Panc1 (cell line): ENCODE measurements around the gene SRPRA. TPM values are rescaled to one million over a fixed set of nuclear protein-coding genes. Genes with fewer than 3 reads are reported as not detected.

Experiments
- ATAC-seq: fragments of 200-7000 bp; cut with Tn5 transposase; 2 replicates; pipeline ENCODE4 v1.9.1; 2020; ENCODE audit warnings: mild to moderate bottlenecking, moderate library complexity
- BruUV-seq: library from RNA; stranded (reverse); fragments of 400-500 nt; replicated peaks from 2 replicates; lab custom pipeline; 2021; lab: Mats Ljungman, UMichigan
- CTCF ChIA-PET: fragments of 300-600 bp; sonication (Branson Sonifier 250); formaldehyde crosslinking; loops from one replicate; lab custom pipeline; 2022; ENCODE audit warnings: antibody characterized with exemption; lab: Charles Lee
- POLR2A ChIA-PET: fragments of 300-600 bp; sonication (Branson Sonifier 250); formaldehyde crosslinking; loops from one replicate; lab custom pipeline; 2022; ENCODE audit warnings: antibody characterized with exemption; lab: Charles Lee
- DNase-seq: peaks from one replicate; pipeline ENCODE4 v3.0.0-alpha.2; 2010; ENCODE audit warnings: low read depth, low spot score
- H3K27ac ChIP-seq: 2 replicates; pipeline ENCODE4 v1.5.1; 2011; ENCODE audit warnings: mild to moderate bottlenecking, low read length, inconsistent platforms
- H3K27me3 ChIP-seq: fragments of 200-500 bp; sonication (Bioruptor generic); 2 replicates; pipeline ENCODE4 v1.6.0; 2014; ENCODE audit warnings: low read length, inconsistent platforms; ENCODE audit not compliant: control insufficient read depth, insufficient read depth
- H3K36me3 ChIP-seq: fragments of 200-500 bp; sonication (Bioruptor generic); 2 replicates; pipeline ENCODE4 v1.5.1; 2014; ENCODE audit warnings: inconsistent platforms, mild to moderate bottlenecking, low read length, moderate library complexity; ENCODE audit not compliant: control insufficient read depth, insufficient read depth
- H3K4me1 ChIP-seq: 2 replicates; pipeline ENCODE4 v1.5.1; 2011; ENCODE audit warnings: inconsistent platforms, mild to moderate bottlenecking, low read length, moderate library complexity; ENCODE audit not compliant: control insufficient read depth, insufficient read depth
- H3K4me3 ChIP-seq, 2 experiments: 2 replicates each; pipeline ENCODE4 v1.5.1; 2011 to 2012; ENCODE audit warnings: low read depth in 2 of 2, low read length in 2 of 2, mild to moderate bottlenecking in 2 of 2, inconsistent platforms in 1 of 2, moderate library complexity in 1 of 2
- H3K9me3 ChIP-seq: fragments of 200-500 bp; sonication (Bioruptor generic); 2 replicates; pipeline ENCODE4 v1.5.1; 2014; ENCODE audit warnings: low read depth, mild to moderate bottlenecking, inconsistent platforms, low read length, moderate library complexity; ENCODE audit not compliant: control insufficient read depth, insufficient read depth
- CTCF ChIP-seq: fragments of 450-650 bp; IDR thresholded peaks from 2 replicates; pipeline ENCODE4 v1.5.1; 2017; ENCODE audit warnings: mild to moderate bottlenecking
- POLR2AphosphoS5 ChIP-seq: IDR thresholded peaks from 2 replicates; pipeline ENCODE4 v1.6.1; 2012; ENCODE audit warnings: mild to moderate bottlenecking, low read depth, low read length, moderate library complexity
- REST ChIP-seq, 2 experiments: IDR thresholded peaks; 2 replicates each; pipeline ENCODE4 v1.6.1; 2011 to 2012; ENCODE audit warnings: low read depth in 2 of 2, control low read depth in 1 of 2, low read length in 1 of 2, mild to moderate bottlenecking in 1 of 2, moderate library complexity in 1 of 2; ENCODE audit not compliant: insufficient read depth in 1 of 2
- SIN3A ChIP-seq: IDR thresholded peaks from 2 replicates; pipeline ENCODE4 v1.6.1; 2012; ENCODE audit warnings: low read depth, mild to moderate bottlenecking, low read length, moderate library complexity, borderline replicate concordance; ENCODE audit not compliant: insufficient read depth
- TCF7L2 ChIP-seq: IDR thresholded peaks from 2 replicates; pipeline ENCODE4 v1.6.1; 2011; ENCODE audit warnings: mild to moderate bottlenecking, low read depth, low read length, inconsistent platforms
- in situ Hi-C: cut with HindIII; loops from 2 replicates; pipeline ENCODE4 v1.10.0; 2016; ENCODE audit warnings: low sequenced_read_pairs, low pct_unique_long_range_greater_than_20kb
- intact Hi-C: fragments of 100-400 bp; cut with micrococcal nuclease; formaldehyde crosslinking; loops from one replicate; pipeline ENCODE4 v1.10.0; 2022; ENCODE audit not compliant: unreplicated experiment
- total RNA-seq: library from RNA; stranded (reverse); gene quantifications from one replicate; pipeline ENCODE4 v1.2.1, GENCODE V29; 2021; ENCODE audit not compliant: unreplicated experiment

The SRPRA gene
- total RNA-seq, 1 experiment from 2014 or later, result 149 TPM

- Histone ChIP-seq H3K36me3 (peaks cover 3% of the 10 kb centered on the region), H3K4me3 (no peak overlapping the region), H3K27ac (no peak overlapping the region), H3K9me3 (no peaks in the 10 kb centered on the region), H3K4me1 (no peaks in the 10 kb centered on the region), H3K27me3 (no peaks in the 10 kb centered on the region)
- ATAC-seq (no peak), DNase-seq (no peak)
- in situ Hi-C loops, result no loop called here
- no TSS peak for BruUV-seq
- TF ChIP-seq POLR2AphosphoS5 (no peak), REST (IDR thresholded peaks at IDR 0.05; ENCODE audit: insufficient read depth in 1 of 2, low read depth in 2 of 2, low read length in 1 of 2) (no peak), SIN3A (no peak), TCF7L2 (no peak), CTCF (no peak)
- intact Hi-C loops, result no loop called here
- CTCF ChIA-PET, result no interaction called here
- POLR2A ChIA-PET, result interaction anchor here (0.6 kb wide), 1 partner anchor 197 kb away, joined by 3 read pairs; no protein-coding TSS in a partner anchor
Measured at GRCh38 chr11:126254819-126255218, 13.9 kb downstream of the SRPRA start.

- CTCF ChIA-PET, result no interaction called here
- DNase-seq (no peak), ATAC-seq (no peak)
- H3K36me3 ChIP-seq, result peaks cover 3% of the 10 kb centered on the region
- H3K27ac ChIP-seq, result no peak overlapping the region
- H3K9me3 ChIP-seq, result no peaks in the 10 kb centered on the region
- no peaks in the 10 kb centered on the region for H3K4me1 ChIP-seq
- no peak overlapping the region for H3K4me3 ChIP-seq
- intact Hi-C loops, result no loop called here
- in situ Hi-C loops, result no loop called here
- POLR2A ChIA-PET, result no interaction called here
- no peaks in the 10 kb centered on the region for H3K27me3 ChIP-seq
- BruUV-seq, result no TSS peak
- no peak for TF ChIP-seq POLR2AphosphoS5
- no peak for TF ChIP-seq REST (IDR thresholded peaks at IDR 0.05; ENCODE audit: insufficient read depth in 1 of 2, low read depth in 2 of 2, low read length in 1 of 2)
- no peak for TF ChIP-seq CTCF
- no peak for TF ChIP-seq TCF7L2
- TF ChIP-seq SIN3A, result no peak
Measured at GRCh38 chr11:126253265-126253664, 15.4 kb downstream of the SRPRA start.
